Measurements from ENCODE around the gene ANXA5.
"Not testable (repeated sequence)": the region's sequence is repeated elsewhere in the genome, so short reads cannot be mapped to it uniquely, and the experiment has no call there.

Gene ANXA5

GRCh38 chr4:121679267-121679666 is 17.5 kb downstream of the ANXA5 start:
- no peak for DNase-seq (ENCODE audit: low spot score)

DNA sequence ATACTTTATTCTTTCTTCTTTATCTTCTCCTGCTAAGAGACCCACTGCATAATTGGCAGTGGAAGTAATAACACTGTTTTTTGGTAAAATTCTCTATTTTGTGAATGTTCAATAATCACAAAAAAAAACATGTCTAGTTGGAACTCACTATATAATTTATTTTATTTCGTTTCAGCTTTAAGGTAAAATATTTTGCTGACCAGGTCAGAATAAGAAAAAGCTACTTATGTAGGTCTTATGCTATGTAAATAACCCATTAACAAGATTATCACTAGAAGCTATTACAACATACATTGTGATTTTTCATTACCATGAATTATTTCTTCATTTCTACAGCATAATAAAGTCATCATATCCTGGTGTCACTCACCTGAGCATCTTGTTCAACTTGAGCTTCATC is 19.3 kb downstream of the ANXA5 start:
- no peak for DNase-seq (ENCODE audit: low spot score)

- no peak for DNase-seq (ENCODE audit: low spot score)
These were observed 20.3 kb downstream of the ANXA5 start for GRCh38 chr4:121676345-121677075.

DNA sequence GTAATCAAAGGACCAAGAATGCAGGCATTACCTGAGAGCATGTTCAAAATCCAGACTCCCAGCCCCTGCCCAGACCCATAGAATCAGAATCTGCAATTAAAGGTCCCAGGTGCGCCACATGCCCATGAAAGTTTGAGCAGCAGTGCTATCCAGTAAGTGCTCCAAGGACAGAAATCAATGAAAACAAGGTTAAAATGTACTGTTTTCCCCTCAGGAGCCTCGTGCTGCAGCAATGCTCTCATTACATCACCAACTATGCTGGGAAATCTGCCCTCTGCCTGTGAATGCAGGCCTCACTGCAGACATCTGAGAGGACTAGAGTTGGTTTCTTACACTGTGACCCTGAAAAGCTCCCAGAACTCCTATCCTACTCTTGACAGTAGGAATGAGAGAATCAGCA is 21.1 kb downstream of the ANXA5 start:
- no peak for DNase-seq (ENCODE audit: low spot score)

- DNase-seq (ENCODE audit: low spot score), result no peak
These were observed 22.1 kb downstream of the ANXA5 start for GRCh38 chr4:121674696-121675095.

DNA sequence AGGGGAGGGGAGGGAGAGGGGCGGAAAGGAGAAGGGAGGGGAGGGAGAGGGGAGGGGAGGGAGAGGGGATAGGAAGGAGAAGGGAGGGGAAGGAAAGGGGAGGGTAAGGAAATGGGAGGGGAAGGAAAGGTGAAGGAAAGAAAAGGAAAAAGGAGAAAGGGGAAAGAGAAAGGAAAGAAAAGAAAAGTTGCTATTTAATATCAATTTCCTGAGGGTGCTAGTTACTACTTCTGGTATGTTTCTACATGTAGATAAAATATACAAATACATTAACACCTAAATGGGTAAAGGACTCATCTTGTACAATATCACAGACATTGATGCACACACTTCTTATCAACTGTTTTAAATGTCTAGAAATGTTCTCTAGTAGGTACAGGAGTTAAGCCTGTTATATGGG is 22.6 kb downstream of the ANXA5 start:
- DNase-seq (ENCODE audit: low spot score), result no peak

GRCh38 chr4:121669163-121669550 is 27.6 kb downstream of the ANXA5 start:
- DNase-seq (ENCODE audit: low spot score), result no peak

DNA sequence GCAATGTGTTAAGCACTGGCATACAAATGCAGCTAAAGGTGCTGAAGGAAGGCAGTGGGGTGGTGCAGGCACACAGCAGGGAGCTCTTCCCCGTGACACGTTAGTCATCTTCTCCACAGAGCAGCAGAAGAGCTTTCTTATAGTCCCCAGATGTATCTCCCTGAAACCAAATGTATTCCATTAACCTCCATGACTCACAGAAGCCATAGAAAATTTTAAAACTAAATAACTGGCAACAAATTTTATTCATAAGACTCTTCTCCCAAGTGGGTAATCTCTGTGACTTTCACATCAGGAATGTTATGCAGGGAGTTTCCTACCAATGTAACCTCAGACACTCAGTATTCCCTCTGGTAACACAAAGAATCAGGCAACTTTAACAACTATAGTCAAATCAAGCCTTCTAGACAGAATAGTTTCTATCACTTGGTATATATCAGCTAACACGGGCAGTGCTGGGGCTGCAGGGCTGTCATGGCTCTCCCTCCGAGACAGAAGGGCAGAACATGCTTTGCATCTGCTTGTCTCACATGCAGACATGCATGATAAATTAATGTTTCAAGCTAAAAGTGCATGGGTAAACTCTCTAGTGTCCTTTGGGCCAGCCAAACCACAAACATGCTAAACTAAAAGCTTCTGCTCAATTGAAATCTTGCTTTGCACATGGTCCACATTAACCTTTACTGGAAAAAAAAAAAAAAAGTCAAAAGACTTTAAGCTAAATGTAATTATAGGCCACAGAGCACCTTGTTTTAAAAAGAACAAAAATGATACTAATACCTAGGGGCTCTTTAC is 28.2 kb downstream of the ANXA5 start:
- no peak for DNase-seq (ENCODE audit: low spot score)

DNA sequence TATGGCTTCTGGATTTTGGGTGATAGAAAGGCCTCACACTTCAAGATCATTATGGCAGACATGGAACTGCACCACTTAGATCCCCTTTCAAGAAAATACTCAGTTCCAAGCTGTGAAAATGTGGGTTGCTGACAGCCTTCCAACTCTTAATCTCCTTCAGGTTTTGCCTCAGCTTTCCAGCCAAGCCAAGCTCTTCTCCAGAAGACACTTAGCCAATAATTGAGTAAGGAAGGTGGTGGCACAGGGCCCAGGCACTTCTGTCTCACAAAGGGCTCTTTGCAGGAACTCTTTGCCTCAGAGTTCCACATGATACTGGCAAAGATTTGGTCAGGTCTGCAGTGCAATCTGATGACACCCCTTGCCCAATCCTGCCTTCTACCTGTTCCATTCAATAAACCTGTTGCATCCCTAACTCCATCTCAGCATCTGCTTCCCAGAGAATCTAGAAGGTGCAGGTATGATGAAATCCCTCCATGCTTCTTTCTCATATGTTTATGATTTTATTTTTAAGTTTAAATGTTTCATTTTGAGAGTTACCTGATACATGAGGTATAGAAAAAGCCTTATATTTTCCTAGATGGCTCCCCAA is 30.6 kb downstream of the ANXA5 start:
- no peak for DNase-seq (ENCODE audit: low spot score)

GRCh38 chr4:121665371-121665770 is 31.4 kb downstream of the ANXA5 start:
- DNase-seq (ENCODE audit: low spot score), result no peak

DNA sequence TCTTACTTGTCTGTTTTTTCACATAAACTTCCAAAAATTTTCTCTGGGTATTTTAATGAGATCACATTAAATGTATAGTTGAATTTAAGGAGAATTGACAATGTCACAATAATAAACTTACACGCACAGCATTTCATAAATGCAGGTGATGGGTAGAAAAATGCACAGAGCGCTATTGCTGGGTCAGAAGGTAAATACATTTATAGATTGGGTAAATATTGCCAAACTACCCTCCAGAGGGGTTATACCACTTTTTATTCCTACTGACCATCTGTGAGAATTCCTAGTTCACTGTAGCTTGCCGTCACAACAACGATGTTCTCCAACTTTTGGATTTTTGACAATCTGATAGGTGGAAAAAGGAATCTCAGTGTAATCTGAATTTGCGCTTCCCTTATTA is 34.6 kb downstream of the ANXA5 start:
- DNase-seq (ENCODE audit: low spot score), result no peak

DNA sequence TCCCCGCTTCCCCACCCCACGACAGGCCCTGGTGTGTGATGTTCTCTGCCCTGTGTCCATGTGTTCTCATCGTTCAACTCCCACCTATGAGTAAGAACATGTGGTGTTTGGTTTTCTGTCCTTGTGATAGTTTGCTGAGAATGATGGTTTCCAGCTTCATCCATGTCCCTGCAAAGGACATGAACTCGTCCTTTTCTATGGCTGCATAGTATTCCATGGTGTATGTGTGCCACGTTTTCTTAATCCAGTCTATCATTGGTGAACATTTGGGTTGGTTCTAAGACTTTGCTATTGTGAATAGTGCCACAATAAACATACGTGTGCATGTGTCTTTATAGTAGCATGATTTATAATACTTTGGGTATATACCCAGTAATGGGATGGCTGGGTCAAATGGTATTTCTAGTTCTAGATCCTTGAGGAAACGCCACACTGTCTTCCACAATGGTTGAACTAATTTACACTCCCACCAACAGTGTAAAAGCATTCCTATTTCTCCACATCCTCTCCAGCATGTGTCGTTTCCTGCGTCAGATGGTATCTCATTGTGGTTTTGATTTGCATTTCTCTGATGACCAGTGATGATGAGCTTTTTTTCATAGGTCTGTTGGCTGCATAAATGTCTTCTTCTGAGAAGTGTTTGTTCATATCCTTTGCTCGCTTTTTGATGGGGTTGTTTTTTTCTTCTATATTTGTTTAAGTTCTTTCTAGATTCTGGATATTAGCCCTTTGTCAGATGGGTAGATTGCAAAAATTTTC is 36.4 kb downstream of the ANXA5 start:
- not testable (repeated sequence) for DNase-seq (ENCODE audit: low spot score)

DNA sequence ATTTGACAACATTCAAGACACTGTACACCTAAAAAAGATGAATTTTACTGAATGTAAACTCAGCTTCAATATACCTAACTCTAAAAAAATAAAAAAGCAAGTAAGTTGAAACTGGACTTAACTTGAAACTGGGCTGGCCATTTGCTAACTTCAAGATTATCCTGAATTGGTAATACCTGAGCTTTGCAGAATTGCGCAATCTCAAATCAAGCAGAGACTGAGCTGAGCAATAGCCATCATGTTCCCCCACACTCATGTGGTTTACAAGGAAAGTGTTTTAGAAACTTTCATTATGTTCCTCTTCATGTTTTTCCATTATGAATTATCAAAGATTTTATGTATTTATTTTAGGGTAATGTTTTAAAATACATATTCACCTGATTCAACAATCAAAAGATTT is 38.7 kb downstream of the ANXA5 start:
- DNase-seq (ENCODE audit: low spot score), result no peak

DNA sequence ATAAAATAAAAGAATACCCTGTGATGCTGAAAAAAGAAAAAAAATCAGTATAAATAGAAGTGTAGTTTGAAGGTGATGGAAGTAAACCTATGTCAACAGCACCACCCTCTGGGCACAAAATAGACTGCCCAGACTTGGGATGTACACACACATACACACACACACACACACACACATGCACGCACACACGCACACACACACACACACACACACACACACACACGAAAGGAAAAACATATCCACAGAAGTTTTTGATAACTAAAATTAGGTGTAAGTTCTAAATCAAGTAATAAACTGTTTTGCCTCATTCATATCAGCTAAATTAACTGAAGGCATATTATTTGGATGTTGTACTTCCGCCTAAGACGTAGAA is 40.5 kb downstream of the ANXA5 start:
- DNase-seq (ENCODE audit: low spot score), result no peak

GRCh38 chr4:121655320-121656268 is 41.2 kb downstream of the ANXA5 start:
- no peak for DNase-seq (ENCODE audit: low spot score)

- DNase-seq (ENCODE audit: low spot score), result no peak
These were observed 42.0 kb downstream of the ANXA5 start for GRCh38 chr4:121654738-121655137.

GRCh38 chr4:121653986-121654385 is 42.8 kb downstream of the ANXA5 start:
- DNase-seq (ENCODE audit: low spot score), result no peak

- DNase-seq (ENCODE audit: low spot score), result no peak
These were observed 43.6 kb downstream of the ANXA5 start for GRCh38 chr4:121653214-121653613.

DNA sequence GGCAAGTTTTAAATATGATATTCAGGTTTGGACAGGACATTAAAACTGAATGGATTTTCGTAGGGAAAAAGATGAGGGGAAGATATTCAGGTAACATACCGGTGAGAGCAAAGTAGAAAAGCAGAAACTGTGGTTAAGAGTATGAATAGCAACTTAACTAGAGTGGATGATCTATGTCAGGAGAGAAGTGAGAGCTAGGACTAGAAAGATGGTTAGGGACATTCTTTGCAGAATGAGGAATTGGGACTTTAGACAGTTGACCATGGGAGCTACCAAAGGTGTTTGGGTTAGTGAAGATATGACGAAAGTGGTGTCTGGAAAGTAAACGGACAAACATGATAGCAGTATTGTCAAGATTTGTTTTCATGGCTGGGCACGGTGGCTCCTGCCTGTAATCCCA is 45.2 kb downstream of the ANXA5 start:
- DNase-seq (ENCODE audit: low spot score), result no peak

DNA sequence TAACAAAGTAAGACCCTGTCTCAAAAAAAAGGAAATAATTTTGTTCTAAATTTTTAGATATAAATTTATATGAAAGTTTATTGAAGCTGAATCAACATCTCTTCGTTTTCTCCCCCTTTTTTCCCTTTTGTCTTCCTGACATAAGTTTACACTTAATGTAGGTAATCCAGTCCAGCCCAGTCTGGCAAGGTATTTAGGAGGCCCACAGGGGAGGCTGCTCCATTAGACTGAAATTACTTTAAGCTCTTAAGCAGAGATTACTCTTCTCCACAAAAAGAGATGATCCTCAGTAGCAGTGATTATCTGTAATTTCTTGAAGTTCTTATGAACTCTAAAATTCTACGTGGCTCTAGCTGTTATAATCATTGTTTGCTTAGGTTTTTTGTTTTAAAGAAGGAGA is 46.0 kb downstream of the ANXA5 start:
- DNase-seq (ENCODE audit: low spot score), result no peak

GRCh38 chr4:121648516-121648915 is 48.3 kb downstream of the ANXA5 start:
- DNase-seq (ENCODE audit: low spot score), result no peak

All from hematopoietic multipotent progenitor cell treated with erythropoietin and hydrocortisone succinate and interleukin-3 and kit ligand, for 15 days (in vitro differentiated cells).